Fibroblast of pulmonary artery (primary cell): ENCODE data around the gene ABCB11.

Experiments used
- DNase-seq: peaks from one replicate; pipeline ENCODE4 v3.0.0-alpha.2; 2010; ENCODE audit warnings: low read depth
- H3K4me3 ChIP-seq: replicated peaks from 2 replicates; pipeline ENCODE4 v1.5.1; 2011; ENCODE audit warnings: low read depth, mild to moderate bottlenecking, control low read depth, low read length, moderate library complexity
- TF ChIP-seq, protein P1 (sequence below): IDR thresholded peaks from 2 replicates; pipeline ENCODE4 v1.5.1; 2011; ENCODE audit warnings: mild to moderate bottlenecking, control low read depth, low read length, inconsistent platforms; ENCODE audit errors: missing control alignments

The ABCB11 gene

DNA sequence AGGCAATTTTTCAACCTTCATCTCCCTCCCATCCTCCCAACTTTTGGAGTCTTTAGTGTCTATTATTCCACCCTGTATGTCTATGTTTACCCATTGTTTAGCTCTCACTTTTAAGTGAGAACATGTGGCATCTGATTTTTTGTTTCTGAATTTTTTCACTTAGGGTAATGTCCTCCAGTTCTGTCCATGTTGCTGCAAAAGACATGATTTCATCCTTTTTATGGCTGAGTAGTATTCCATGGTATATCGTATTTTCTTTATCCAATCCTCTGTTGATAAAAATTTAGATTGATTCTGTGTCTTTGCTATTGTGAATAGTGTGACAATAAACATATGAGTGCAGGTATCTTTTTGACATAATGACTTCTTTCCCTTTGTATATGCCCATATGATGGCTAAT lies 81.8 kb downstream of the ABCB11 start:
- no peak for DNase-seq
- TF ChIP-seq, protein P1, sequence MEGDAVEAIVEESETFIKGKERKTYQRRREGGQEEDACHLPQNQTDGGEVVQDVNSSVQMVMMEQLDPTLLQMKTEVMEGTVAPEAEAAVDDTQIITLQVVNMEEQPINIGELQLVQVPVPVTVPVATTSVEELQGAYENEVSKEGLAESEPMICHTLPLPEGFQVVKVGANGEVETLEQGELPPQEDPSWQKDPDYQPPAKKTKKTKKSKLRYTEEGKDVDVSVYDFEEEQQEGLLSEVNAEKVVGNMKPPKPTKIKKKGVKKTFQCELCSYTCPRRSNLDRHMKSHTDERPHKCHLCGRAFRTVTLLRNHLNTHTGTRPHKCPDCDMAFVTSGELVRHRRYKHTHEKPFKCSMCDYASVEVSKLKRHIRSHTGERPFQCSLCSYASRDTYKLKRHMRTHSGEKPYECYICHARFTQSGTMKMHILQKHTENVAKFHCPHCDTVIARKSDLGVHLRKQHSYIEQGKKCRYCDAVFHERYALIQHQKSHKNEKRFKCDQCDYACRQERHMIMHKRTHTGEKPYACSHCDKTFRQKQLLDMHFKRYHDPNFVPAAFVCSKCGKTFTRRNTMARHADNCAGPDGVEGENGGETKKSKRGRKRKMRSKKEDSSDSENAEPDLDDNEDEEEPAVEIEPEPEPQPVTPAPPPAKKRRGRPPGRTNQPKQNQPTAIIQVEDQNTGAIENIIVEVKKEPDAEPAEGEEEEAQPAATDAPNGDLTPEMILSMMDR, result no peak

DNA sequence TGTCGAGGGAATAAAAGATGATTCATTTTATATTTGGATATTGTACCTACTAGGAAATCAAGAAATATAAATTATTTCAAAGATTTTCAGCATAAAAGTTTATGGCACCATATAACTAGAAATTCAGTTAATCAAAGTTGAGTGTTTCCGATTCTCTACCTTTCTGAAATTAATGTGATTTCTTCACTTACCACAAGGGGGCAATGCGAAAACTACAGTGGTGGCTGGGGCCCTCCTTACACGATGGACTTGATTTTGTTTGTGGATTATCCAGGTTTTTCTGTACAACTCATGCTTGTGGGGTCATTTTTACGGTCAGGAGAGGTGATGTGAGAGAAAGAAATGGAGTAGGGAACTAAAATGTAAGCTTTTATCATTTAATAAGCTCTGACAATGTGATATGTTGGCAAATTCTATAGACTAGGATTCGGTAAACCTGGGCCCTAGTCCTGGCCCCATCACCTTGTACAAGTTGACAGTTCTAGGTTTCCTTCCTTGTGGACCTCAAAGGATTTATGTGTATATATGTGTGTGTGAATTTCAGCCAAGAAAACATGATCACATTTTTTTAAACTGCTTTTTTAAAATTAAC lies 82.4 kb downstream of the ABCB11 start:
- DNase-seq, result peak; percentile 46
- TF ChIP-seq, protein P1, result peak; percentile 66
- no peak overlapping the region for H3K4me3 ChIP-seq

More for the DNA sequence above, 81.8 kb downstream of the ABCB11 start:
- H3K4me3 ChIP-seq, result no peak overlapping the region

DNA sequence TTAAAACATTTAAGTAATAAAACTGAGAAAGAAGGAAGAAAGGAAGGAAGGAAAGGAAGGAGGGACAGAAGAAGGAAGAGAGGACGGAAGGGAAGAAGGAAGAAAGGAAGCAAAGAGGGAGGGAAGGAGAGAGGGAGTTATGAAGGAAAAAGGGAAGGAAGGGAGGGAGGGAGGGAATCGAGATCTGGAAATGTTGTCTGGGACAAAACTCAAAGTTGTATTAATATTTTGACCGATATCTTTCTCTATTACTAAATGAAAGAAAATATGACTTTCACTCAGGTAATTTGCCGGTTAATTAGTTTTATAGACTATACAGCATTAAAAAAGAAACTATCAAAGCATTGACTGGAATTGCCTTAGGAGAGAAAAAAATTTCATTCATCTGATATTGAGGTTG lies 85.6 kb downstream of the ABCB11 start:
- TF ChIP-seq, protein P1, result no peak
- DNase-seq, result no peak
- no peak overlapping the region for H3K4me3 ChIP-seq

DNA sequence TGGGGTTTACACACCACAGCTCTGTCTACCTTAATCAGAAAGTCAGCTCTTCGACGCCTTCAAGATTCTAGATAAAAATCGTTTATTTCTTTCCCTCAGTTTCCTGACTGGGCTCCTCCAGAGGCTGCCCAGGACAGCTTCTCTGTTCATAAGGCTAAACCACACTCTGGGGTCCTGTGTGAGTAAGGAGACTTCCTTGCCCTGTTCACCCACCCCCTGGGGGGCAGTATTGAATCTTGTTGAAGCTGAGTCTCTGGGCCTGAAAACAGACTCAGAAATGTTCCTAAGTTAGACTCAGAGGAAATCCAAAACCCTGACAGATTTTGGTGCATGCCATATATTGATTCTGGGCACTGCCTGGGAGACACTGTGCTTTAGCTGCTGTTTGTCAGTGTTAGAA lies 87.1 kb downstream of the ABCB11 start:
- no peak for DNase-seq
- H3K4me3 ChIP-seq, result no peak overlapping the region
- TF ChIP-seq, protein P1, result no peak

DNA sequence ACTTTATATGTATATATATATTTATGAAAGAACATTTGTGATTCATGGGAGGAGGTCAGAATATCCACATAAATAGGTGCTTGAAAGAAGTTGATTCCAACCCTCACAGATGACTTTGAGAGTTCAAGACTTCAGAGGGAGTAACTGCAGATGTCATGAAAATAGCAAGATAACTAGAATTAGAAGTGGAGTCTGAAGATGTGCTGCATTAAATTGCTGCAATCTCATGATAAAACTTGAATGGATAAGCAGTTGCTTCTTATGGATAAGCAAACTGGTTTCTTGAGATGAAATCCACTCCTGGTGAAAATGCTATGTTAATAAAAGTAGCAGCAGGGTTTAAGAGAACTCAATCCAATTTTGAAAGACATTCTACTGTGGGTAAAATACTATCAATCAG lies 89.8 kb downstream of the ABCB11 start:
- TF ChIP-seq, protein P1, result no peak
- no peak for DNase-seq

DNA sequence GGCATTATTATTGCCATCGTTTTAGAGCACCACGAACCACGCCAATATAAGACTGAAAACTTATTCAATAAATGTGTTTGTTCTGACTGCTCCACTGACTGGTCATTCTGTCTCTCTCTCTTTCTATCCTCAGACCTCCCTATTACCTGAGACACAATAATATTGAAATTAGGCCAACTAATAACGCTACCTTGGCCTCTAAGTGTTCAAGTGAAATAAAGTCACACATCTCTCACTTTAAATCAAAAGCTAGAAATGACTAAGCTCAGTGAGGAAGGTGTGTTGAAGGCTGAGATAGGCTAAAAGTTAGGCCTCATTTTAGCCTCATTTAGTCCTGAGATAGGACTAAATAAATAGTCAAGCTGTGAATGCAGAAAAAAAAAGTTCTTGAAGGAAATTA lies 91.2 kb downstream of the ABCB11 start:
- DNase-seq, result no peak
- TF ChIP-seq, protein P1, result no peak

More for the DNA sequence above, 89.8 kb downstream of the ABCB11 start:
- no peak overlapping the region for H3K4me3 ChIP-seq

DNA sequence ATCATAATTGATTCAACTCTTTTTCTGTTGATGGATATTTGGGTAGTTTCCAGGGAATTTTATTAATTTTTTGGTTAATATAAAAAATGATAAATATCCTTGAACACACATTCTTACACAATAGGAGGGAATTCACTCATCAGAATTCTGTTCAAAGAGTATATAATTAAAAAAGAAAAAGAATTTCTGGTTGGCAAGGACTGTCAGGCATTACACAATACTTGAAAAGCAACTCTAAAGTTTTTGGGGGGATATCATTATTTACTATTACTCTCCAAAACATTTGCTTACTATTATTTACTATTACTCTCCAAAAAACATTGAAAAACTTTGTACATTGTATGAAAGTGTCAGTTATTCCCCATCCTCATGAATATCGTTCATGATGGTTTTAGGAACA lies 92.1 kb downstream of the ABCB11 start:
- DNase-seq, result no peak
- no peak overlapping the region for H3K4me3 ChIP-seq
- TF ChIP-seq, protein P1, result no peak

More for the DNA sequence above, 91.2 kb downstream of the ABCB11 start:
- H3K4me3 ChIP-seq, result no peak overlapping the region
